HG03558 (cell line): ENCODE data around the gene PARVB.
"Not testable (repeated sequence)": the region's sequence is repeated elsewhere in the genome, so short reads cannot be mapped to it uniquely, and the experiment has no call there.

Source experiments
- ATAC-seq: cut with Tn5 transposase; IDR thresholded peaks from one replicate; pipeline ENCODE4 v1.9.1; 2021; ENCODE audit warnings: moderate number of reproducible peaks; ENCODE audit not compliant: unreplicated experiment; ENCODE audit errors: extremely low read depth

PARVB gene

GRCh38 chr22:43996170-43996980 is 27.7 kb upstream of the PARVB start:
- no peak for ATAC-seq

- ATAC-seq, result no peak
Measured at GRCh38 chr22:43996981-43997265, 27.2 kb upstream of the PARVB start.

DNA sequence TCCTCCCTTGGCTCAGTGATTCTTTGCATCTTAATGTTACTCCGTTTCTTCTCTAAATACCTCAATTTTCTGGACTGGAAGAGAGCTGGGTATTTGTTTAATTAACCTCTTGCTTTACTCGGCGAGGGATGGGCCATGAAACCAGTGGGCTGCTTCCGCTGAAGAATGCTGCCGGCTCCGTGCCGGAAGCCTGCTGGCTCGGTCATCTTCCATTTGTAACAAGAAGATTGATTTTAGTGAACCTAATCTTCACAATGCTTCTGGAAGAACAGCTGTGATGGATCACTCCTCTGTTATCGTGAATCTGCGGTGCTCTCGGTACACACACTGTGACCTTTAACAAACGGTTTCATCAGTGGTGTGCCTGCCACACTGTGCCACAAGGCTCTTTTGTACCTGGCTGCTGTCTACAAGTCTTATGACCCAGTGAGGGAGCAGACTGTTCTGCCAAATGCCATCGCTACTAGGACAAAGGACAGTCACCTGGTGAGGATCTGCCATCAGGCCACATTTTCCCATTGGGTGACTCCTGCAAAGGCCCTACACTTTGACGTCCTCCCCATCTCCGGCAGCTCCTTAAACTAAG is 25.3 kb upstream of the PARVB start:
- ATAC-seq, result no peak

- no peak for ATAC-seq
Measured at GRCh38 chr22:43999378-43999777, 24.7 kb upstream of the PARVB start.

GRCh38 chr22:44000123-44000522 is 24.0 kb upstream of the PARVB start:
- no peak for ATAC-seq

DNA sequence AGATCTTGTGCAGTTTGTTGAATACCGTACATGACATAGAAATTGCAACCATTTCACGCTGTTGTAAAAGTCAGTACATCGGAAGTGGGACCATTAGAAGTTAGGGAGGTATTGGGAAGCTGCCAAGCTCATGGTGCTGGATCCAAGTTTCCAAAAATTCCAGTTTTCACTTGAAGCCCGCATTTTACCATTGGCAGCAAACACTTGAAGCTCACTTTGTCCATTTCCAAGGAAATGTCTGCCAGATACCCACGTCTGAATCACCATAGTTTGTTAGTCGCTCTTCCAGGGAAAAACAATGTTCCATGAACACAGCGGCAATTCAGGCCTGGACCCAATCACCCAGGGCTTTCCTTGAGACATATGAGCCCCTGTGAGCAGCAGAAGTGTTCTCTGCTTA is 22.6 kb upstream of the PARVB start:
- ATAC-seq, result no peak

DNA sequence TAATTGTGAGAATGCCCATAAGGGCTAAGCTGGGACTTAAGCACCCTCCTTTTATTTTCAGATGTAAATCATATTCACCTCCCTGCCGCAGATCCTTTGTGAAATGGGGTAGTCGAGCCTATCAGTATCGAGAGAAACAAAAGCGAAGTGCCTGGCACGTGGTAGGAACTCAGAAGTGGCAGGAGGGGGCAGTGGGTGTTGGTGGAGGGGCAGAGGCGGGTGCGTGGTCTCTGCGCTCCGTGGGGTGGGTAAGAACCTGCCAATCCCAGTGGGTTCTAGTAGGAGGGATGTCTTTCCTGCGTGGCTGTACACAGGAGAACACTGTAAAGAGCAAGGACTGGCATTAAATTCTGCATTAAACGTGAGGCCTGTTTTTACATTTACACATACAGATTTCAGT is 21.8 kb upstream of the PARVB start:
- no peak for ATAC-seq

DNA sequence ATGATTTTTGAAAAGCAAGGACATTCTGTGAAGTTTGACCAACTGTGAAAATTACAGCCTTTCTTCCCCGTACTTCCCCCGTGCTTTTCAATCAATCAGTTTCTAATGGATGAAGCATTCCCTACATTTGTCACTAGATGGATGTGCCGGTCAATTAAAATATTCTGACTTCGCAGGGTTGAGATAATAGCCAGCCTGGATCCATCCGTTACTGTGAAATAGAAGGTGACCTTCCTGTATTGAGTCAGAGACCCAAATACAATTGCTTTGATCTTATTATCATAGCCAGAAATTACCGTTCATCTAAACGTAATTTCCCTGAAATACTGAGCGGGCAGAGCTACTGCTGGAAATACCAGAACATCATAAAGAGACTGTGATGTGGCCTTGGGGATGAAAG is 21.1 kb upstream of the PARVB start:
- ATAC-seq, result no peak

DNA sequence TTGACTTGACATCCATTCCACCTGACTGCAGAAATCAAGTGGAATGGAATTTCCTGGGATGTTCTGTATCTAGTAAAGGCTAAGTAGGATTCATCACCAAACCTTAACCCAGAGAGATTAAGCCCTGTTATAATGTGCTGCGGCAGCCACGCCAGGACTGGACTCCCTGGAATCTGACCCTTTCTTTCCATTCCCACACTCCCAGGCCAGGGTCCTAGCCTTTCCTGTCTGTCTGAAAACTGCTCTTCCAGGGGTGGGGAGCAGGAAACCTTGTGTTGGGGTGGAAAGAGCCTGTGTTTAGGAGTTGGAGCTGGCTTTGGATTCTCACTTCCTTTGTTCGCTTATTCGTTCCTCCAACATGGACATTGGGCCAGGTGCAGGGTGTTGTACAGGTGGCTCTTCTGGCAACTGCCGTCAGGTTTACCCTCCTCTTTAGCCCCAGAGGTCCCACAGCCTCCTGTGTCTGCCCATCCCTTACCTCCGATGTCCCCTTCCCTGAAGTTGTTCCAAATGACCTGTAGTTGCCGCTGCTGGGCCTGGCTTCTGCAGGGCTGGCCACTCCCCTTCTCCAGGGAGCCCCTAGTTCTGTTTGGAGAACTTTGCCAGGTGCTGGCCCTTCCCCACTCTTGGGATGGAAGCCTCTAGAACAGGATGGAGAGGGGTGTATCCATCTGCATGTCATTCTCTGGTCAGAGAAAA is 20.5 kb upstream of the PARVB start:
- no peak for ATAC-seq

DNA sequence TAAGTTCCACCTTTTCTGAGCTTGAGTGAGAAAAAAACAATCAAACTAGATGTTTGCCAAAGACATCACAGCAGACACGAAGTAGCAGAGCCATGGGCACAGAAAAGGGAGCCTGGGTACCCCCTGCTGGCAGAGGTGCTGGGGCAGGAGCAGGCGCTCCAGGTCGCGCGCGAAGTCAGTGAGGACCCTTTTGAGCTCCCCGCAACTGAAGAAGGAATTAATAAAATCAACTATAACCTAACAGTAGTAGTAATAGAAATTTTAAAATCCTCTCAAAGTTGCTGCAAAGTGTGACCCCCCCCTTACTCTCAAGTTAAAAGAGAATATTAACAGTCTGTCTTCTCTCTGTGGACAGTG is 20.0 kb upstream of the PARVB start:
- ATAC-seq, result no peak

DNA sequence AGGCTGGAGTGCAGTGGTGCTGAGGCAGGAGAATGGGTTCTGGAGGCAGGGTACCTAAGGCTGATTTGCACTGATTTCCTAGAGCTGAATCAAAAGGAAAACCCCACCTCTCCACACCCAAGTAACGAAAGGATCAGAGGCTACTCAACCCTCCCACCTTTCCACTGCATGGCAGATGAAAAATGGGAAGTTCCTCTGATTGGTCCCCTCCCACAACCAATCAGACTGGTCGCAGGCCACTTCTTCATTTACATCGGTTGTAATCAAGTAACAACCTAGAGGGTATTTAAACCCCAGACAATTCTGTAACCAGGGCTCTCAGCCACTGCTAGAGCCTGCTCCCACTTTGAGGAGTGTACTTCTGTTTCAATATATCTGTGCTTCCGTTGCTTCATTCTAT is 18.6 kb upstream of the PARVB start:
- no peak for ATAC-seq

DNA sequence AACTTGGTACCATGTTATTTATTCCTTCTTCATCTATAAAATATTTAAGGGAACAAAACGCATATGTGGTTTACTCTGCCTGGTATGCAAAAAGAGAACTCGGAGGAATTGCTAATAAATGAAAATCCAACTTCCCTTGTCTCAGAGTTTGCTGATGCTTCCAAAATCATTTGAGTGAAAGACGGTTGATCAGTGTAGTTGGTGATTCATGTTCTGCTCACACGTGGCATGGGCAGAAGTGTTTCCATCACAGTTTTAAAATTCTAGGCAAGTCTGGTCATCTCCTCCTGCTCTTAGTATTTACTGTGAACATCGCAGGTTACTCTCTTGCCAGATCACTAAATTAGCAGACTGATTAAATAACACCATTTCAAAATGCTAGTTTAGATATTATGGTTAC is 11.9 kb upstream of the PARVB start:
- ATAC-seq, result no peak

DNA sequence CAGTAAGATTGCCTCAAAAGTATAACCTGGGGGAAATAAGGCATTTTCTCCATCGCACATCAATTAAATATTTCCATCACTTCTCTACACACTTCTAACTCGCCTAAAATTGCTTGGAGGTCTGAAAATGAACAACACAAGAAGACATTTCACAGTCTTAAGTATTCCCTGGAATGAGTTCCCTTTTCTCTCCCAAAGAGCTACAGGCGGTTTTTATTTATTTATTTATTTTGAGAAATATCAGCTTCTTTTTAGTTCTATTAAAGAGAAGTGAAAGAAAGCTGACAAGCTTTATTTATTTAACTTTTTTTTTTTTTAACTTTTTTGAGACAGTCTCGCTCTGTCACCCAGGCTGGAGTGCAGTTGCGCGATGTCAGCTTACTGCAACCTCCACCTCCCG is 11.5 kb upstream of the PARVB start:
- no peak for ATAC-seq

GRCh38 chr22:44014241-44014640 is 9.9 kb upstream of the PARVB start:
- no peak for ATAC-seq

GRCh38 chr22:44016586-44016985 is 7.5 kb upstream of the PARVB start:
- not testable (repeated sequence) for ATAC-seq

- ATAC-seq, result no peak
Measured at GRCh38 chr22:44018594-44018993, 5.5 kb upstream of the PARVB start.

DNA sequence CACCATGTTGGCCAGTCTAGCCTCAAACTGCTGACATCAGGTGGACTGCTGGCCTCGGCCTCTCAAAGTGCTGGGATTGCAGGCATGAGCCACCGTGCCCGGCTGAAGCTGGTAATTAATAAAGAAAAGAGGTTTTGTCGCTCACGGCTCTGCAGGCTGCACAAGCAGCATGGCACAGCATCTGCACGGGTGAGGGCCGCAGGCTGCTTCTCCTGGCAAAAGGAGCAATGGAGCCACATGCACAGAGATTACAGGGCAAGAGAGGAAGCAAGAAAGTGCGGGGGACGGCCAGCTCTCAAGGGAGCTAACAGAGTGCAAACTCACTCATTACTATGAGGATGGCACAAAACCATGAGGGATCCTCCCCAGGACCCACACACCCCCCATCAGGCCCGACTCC is 4.7 kb upstream of the PARVB start:
- ATAC-seq, result no peak

GRCh38 chr22:44019846-44020245 is 4.3 kb upstream of the PARVB start:
- no peak for ATAC-seq

DNA sequence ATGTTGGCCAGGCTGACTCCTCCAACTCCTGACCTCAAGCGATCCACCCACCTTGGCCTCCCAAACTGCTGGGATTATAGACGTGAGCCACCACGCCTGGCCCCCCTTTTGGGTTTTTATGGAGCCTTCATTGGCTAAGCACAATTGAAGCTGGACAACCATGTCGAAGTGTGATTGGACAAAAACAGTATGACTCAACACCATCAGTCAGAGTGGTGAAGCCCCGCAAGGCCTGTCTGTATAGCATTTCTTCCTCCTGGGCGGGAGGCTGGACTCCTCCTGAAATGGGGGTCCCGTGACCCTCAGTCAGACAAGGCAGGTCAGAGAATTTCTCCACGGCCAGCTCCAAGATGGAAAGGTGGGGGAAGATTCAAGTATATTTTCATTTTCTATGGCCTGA is 3.1 kb upstream of the PARVB start:
- ATAC-seq, result no peak

GRCh38 chr22:44023404-44024287 is 456 bp upstream of the PARVB start:
- ATAC-seq, result no peak
